Germinal center (tissue), 1 donor: Measurements from ENCODE around the gene PLAAT2.
"Not testable (repeated sequence)": the region's sequence is repeated elsewhere in the genome, so short reads cannot be mapped to it uniquely, and the experiment has no call there.

Experiments
- DNase-seq: peaks from one replicate; pipeline ENCODE4 v3.0.0; 2012; ENCODE audit warnings: mixed read lengths, low spot score

PLAAT2 gene

DNA sequence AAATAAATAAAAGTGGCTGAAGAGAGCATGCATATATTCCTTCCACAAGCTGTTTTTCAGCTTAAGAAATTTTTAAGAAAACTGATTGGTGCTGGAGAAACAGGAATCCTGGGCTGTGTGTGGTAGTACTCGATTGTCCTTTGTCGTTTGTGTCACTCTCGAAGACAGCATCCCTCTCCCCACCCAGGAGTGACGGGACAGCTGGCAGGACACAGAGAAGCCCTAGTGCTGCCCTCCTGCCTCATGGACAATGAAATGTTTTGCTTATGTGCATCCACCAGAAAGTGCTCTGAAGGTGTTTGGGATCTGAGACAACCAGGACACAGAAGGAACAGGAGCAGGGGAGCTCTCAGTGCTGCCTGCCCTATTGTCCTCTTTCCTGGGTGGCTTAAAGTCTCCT is 13.8 kb downstream of the PLAAT2 start:
- DNase-seq, result no peak

DNA sequence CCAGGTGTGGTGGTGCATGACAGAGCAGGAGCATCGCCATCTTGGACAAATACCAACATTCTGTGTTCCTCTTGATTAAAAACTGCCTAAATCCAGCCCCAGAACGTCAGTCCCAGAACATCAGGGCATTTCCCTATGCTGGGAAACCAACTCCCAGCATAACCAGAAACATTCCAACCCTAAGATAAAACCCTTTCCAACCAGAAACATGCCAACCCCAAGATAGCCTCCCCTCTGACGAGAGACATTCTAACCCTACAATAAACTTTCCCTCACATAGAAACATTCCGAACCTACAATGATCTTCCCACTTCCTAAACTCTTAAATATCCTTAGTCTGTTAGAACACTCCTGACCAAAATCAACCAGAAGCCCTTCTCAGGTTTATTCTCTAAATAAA is 15.0 kb downstream of the PLAAT2 start:
- no peak for DNase-seq

DNA sequence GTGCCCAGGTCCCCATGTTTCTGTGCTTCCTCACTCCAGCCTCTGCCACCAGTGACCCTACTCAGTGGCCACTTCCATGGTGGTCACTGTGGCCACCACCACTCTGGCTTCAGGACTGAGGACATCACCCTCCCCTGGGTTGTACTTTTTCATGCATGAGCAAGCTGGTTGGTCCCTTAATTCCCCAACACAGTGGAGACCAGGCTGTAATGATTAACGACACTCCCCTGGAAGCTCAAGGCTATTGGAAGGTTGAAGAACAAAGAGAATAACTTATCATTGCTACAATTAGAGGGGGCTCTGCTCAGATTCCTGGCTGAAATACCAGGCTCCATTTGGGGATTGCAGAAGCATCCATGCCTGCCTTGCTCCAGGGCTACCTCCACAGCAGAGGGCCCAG is 16.1 kb downstream of the PLAAT2 start:
- DNase-seq, result no peak

DNA sequence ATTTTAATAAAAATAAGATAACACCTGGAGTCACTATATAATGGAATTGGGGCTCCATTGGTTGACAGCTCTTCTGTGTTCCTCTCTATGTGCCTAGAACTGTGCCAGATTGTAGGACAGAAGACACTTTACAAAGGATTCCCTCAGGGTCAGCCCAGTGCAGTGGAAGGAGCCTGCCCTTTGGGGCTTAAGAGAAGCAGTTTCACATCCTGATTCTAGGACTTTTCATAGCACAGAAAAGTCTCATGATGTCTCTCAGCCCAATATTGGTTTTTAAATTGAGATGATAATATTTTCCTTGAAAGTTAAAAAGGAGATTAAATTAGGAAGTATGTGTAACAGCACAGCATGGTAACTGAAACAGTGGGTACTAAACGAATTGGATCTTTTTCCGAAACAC is 19.5 kb downstream of the PLAAT2 start:
- DNase-seq, result no peak

DNA sequence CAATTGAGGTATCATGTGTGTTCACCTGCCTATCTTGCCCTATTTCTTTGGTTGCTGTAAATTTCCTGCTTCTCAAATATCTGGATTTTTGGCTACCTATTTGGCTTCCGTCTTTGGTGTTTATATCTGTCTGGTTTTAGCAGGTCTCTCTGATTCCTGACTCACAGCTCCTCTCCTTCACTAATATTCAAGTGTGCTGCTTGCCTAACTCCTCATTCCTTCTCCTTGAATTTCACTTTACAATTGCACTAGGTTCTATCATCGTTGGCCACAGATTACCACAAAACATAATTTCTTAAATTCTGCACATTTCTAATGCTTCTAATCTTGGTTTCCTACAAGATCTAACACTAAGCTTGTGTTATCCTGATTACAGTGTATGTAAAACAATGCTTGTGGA is 20.7 kb downstream of the PLAAT2 start:
- not testable (repeated sequence) for DNase-seq

DNA sequence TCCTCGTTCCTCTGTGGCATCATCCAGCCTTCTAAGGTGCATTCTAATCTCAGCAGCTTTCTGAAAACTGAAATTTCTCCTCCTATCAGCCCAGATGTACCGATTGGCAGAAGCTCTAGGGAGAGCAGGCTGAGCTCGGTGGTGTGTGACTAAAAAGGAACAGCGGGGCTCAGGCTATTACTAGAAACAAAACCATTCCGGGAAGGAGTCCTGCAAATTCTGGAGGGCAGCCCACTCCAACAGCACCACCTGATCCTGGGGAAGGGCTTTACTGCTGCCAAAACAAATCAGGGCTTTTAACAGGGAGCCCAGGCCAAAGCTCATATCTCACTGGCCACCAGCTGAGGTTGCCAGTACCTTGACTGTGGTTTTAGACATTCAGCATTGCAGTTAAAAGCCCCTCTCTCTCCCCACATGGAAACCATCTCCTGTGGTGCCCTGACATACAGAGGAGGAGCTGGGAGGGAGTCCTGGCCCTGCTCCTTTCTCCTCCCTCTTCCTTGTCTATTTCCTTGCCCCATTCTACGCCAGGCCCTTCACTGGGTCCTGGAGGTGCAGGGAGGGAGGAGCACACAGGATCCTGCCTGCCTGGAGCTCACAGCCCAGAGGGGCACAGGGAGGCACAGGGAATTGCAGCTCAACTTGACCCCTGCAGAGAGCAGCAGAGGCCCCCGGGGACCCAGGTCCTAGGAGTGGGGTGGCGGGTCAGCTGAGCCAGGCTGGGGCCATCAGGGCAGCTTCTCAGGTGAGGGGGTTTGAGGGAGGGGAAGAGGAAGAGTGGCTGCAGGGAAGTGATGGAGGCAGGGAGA is 25.7 kb downstream of the PLAAT2 start:
- DNase-seq, result no peak

DNA sequence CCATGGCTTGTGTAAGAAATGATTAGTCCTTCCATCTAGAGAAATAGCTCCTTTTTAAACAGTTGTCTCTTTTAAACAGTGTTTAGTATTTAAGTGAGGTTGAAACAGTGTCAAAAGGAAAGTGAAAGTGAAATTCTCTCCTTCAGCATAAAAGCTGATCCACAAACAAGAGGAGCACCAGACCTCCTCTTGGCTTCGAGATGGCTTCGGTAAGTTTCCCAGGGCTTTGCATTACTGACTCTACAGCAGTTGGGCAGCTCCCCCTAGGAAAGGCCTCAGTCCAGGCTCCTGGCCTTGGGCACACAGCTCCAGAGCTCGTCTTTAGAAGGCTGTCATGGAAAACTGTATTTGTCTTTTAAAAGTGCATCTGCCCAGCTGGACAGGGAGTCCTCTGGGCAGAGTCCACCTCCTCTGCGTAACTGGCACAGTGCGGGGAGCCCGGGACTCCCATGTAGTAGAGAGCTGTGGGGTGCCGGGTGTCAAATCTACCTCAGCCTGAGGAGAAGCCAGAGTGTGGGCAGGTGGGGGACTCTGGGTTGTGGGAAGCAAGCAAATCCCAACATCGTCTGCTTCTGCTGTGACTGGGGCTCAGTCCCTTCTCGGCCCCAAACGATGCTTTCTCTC is 26.4 kb downstream of the PLAAT2 start, which contains the start of gene PLAAT4:
Gene PLAAT4, plus strand, starts transcription at position 140 of the 624 bp plus-strand sequence. Its CDS starts 61 bp downstream, at position 201.
- DNase-seq, result peak; percentile 38

DNA sequence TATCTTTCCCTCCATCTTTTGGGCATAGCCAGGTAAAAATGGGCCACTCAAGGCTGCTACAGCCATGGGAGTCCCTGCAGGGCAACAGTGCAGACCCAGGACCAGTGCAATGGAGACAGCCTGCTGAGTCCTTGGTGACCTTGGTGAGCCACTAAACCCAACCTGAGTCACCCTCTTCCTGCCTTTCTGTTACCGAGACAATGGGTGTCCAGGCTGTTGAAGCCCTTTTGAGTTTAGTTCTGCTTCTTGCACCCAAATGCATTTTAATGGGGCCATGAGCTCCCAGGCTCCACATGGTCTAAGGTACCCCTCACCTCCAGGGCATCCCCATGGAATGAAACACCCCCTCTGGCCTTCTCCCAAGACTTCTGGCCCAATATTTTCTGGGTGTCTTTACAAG is 27.4 kb downstream of the PLAAT2 start:
- DNase-seq, result no peak

DNA sequence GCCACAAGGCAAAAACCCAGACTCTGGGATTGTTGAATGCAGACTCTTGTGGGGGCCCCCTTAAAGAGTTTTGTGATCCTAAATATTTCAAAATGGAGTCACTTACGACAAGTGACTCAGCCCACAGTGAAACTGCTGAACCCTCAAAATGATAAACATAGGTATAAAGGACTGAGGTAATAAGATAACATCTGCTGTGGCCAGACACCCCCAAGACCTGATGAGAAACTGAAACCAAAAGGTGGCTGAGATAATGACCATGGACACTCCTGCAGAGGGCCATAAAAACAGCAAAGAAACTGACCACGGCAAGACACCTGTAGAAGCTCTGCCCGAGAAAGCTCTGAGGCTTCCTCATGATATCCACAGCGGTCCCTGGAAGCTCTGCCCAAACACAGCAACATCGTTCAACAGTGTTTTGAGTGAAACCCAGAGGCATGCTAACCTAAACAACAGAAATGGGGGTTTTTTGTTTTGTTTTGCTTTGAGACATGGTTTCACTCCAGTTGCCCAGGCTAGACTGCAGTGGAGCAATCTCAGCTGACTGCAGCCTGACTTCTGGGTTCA is 28.2 kb downstream of the PLAAT2 start:
- no peak for DNase-seq

DNA sequence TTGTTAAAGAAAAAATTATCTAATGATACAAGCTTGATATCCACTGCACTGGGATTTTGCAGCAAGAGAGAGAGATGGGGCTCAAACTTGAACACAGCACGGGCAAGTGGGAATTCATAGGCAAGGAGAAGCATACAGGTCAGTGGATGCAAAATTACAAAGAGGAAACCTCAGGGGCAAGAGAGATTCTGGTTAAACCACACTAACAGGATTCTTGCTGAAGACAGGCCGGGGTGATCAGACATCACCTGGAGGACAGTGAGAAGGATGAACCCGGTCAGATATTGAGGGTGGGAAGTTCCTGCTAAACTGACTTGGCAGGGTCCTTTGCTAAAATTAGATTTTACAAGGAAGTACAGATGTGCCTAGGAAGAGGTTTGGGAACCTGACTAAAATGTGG is 29.1 kb downstream of the PLAAT2 start:
- no peak for DNase-seq

DNA sequence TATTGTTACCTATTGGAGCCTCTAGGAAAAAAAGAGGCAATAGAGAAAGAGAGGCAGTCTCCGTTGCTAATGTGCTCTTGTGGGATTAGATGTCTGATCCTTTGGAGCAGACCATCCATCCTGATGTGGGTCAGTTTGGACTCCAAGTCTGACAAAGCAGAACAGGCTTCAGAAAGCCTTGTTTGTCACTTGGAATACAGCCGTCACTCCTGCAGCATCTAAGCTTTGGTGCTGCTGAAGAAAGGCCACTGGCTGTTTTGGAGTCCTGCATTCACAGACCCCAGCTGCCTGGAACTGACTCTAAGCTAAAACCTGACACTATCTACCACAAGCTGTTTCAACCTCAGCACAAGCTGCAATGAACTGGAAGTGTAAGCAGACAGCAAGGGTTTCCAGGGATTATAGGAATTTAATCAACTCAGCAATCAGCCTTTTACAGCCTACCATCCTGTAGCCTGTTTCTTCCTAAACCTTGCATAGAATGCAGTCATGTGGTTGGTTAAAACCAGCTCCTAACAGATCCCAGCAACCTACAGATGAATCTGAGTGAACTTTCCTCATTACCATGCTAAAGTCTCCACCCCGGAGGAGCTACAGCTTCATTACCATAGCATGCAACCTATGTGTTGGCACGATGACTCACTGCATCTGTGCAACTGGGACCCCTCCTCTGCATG is 30.2 kb downstream of the PLAAT2 start:
- no peak for DNase-seq

DNA sequence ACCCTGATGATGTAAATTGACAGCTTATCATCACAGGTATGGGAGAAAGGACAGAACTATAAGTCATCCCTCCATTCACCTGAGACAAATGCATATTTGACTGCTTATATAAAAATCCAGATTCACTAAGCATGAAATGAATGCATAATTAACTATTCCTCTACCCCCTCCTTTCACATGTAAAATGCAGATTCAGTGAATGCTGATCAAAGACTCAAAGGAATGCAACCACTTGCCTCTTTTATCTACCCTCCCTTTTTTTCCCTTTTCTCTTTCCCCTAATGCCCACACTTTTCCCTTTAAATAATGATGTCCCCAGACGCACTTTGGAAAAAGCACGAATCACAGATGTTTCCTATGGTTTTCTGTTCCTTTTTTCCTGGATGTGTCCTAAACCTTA is 31.1 kb downstream of the PLAAT2 start:
- DNase-seq, result no peak

DNA sequence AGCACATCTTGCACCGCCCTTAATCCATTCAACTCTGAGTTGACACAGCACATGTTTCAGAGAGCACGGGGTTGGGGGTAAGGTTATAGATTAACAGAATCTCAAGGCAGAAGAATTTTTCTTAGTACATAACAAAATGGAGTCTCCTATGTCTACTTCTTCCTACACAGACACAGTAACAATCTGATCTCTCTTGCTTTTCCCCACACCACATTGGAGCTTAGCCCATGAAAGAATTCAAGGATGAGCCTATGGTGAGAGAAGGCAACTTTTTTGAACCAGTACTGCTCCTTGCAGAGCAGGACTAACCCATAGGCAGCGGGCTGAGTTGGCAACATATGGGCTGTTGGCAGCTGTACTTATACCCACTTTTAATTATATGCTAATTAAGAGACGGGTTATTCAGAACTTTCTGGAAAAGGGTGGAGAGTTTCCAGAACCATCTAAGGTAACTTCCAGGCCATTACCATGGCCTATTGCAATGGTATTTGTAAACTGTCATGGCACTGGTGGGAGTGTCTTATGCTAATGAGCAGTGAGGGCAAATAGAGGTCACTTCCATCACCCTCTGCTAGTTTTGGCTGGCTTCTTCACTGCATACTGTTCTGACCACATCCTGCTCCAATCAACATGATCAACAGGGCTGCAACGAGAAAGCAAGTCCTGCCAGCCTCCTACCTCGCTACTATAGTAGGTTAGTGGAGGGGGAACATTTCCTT is 31.9 kb downstream of the PLAAT2 start:
- DNase-seq, result not testable (repeated sequence)

DNA sequence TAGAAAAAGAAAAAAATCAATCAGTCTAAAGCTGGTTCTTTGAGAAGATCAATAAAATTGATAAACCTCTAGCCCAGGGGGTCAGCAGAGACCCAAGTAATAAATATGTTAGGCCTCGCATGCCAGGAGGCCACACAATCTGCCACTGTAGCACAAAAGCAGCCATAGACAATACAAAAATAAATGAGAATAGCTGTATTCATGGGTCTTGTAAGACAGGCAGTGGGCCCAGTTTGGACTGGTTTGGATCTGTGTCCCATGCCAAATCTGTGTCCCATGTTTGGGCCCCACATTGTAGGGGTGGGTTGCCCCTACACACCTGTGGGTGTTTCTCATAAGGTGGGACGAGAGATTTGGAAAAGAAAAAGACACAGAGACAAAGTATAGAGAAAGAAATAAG is 33.2 kb downstream of the PLAAT2 start:
- no peak for DNase-seq

DNA sequence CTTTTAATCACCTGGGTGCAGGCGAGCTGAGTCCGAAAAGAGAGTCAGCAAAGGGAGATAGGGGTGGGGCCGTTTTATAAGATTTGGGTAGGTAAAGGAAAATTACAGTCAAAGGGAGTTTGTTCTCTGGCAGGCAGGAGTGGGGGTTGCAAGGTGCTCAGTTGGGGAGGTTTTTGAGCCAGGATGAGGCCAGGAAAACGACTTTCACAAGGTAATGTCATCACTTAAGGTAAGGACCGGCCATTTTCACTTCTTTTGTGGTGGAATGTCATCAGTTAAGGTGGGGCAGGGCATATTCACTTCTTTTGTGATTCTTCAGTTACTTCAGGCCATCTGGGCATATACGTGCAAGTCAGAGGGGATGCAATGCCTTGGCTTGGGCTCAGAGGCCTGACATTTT is 33.8 kb downstream of the PLAAT2 start:
- DNase-seq, result not testable (repeated sequence)

DNA sequence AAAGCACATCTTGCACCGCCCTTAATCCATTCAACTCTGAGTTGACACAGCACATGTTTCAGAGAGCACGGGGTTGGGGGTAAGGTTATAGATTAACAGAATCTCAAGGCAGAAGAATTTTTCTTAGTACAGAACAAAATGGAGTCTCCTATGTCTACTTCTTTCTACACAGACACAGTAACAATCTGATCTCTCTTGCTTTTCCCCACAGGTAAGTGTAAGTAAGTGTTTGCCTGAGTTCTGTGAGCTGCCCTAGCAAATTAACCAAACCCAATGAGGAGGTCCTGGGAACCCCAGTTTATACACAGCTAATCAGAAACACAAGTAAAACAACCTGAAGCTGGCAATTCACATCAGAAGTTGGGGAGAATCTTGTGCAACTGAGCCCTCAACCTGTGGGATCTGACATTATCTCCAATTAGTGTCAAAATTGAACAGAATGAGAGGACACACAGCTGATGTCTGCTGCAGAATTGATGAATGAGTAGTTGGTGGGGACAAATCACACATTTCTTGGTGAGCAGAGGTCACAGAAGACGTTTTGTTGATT is 34.4 kb downstream of the PLAAT2 start:
- not testable (repeated sequence) for DNase-seq

DNA sequence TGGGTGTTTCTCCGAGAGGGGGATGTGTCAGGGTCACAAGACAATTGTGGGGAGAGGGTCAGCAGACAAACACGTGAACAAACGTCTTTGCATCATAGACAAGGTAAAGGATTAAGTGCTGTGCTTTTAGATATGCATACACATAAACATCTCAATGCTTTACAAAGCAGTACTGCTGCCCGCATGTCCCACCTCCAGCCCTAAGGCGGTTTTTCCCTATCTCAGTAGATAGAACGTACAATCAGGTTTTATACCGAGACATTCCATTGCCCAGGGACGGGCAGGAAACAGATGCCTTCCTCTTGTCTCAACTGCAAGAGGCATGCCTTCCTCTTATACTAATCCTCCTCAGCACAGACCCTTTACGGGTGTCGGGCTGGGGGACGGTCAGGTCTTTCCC is 35.0 kb downstream of the PLAAT2 start:
- not testable (repeated sequence) for DNase-seq

DNA sequence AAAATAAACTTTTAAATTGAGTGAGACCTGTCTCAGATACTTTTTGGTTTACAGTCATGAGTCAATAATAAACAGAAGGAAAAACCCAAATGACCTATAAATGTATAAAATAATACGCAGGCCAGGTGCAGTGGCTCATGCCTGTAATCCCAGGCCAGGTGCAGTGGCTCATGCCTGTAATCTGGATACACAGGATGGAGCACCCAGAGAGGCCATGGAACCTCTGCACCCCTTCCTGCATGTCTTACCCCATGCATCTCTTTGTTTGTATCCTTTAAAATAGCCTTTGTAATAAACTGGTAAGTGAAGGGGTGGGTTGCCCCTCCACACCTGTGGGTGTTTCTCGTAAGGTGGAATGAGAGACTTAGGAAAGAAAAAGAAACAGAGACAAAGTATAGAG is 35.5 kb downstream of the PLAAT2 start:
- no peak for DNase-seq

DNA sequence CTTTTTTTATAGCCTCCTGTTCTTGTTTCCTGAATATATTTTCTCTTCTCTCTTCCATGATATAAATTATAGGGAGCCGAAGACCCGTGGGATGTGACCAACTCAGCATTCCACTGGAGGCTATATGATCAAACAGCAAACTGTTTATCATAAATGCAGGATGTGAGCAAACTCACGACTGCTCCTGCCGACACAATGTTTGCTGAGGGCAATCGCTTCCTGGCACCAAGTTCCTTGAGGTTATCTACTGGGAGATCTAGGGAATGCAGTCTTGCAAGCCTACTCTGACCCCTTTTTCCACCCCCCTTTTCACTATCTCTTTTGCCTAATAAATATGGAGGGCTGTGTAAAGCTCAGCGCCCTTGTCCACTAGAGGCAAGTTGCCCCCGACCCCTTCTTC is 40.0 kb downstream of the PLAAT2 start:
- no peak for DNase-seq

DNA sequence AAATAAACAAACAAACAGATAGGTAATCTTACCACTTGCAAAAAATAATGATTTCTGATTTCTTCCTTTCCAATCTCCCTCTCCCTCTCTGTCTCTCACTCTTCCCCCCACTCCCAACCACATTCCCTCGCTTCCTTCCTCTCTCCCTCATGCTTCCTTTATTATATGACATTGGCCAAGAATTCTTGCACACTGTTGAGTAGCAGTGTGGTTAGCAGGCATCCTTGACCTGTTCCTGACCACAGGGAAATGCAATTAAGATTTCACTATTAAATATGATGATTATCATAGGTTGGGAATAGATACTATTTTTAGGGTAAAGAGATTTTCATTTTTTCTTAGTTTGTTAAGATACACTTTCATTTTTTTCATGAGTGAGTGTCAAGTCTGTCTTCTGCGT is 41.3 kb downstream of the PLAAT2 start:
- no peak for DNase-seq

DNA sequence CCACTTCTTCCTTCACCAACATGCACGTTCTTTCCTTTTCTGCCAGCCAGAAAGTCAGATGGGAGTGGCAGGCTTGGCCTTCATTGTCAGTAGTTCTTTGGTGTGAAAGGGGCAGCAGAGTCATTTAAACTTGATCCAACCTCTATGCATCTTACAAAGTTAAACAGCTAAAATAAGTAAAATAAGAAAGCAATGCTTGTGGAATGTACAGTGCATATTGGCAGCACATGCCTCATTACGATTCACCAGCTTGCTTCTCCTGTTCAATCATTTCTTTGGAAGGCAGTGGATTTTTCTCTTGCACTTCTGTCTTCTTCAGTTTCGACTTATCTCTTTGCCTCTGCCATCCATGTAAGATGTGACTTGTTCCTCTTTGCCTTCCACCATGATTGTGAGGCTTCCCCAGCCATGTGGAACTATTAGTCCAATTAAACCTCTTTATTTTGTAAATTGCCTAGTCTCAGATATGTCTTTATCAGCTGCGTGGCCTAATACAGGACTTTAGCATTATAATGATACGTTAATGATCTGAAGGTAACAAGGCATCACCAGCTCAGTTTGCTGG is 42.5 kb downstream of the PLAAT2 start:
- no peak for DNase-seq
